NCI-H2196 treated with DMSO at 0.1 percent for 48 hours (cell line): ENCODE data around the gene PTDSS2.

ENCODE experiments used
- DNase-seq: peaks from one replicate; lab custom pipeline; 2025; ENCODE audit not compliant: unreplicated experiment; lab: John Stamatoyannopoulos, UW

PTDSS2 gene

GRCh38 chr11:445765-446588 is 4.1 kb upstream of the PTDSS2 start:
- DNase-seq: no peak

- DNase-seq: peak; percentile 53
These were observed 3.2 kb upstream of the PTDSS2 start for GRCh38 chr11:446891-447290.

- DNase-seq: peak; percentile 96
These were observed 2.0 kb upstream of the PTDSS2 start for GRCh38 chr11:447923-448731.

GRCh38 chr11:450809-451451 is 851 bp downstream of the PTDSS2 start:
- DNase-seq: no peak

- DNase-seq: no peak
These were observed 1.7 kb downstream of the PTDSS2 start for GRCh38 chr11:451738-452137.

- DNase-seq: no peak
These were observed 2.2 kb downstream of the PTDSS2 start for GRCh38 chr11:452203-452744.

GRCh38 chr11:452916-453527 is 2.9 kb downstream of the PTDSS2 start:
- DNase-seq: no peak

- no peak for DNase-seq
These were observed 3.5 kb downstream of the PTDSS2 start for GRCh38 chr11:453564-453963.

- DNase-seq: no peak
These were observed 4.0 kb downstream of the PTDSS2 start for GRCh38 chr11:454043-454442.

GRCh38 chr11:454801-455565 is 4.9 kb downstream of the PTDSS2 start:
- no peak for DNase-seq

- DNase-seq: no peak
These were observed 5.6 kb downstream of the PTDSS2 start for GRCh38 chr11:455566-456147.

GRCh38 chr11:456533-456932 is 6.5 kb downstream of the PTDSS2 start:
- no peak for DNase-seq

- DNase-seq: no peak
These were observed 7.2 kb downstream of the PTDSS2 start for GRCh38 chr11:457111-457760.

- no peak for DNase-seq
These were observed 9.6 kb downstream of the PTDSS2 start for GRCh38 chr11:459511-460220.

GRCh38 chr11:460331-461199 is 10.5 kb downstream of the PTDSS2 start:
- no peak for DNase-seq

- no peak for DNase-seq
These were observed 11.5 kb downstream of the PTDSS2 start for GRCh38 chr11:461626-462025.

GRCh38 chr11:462107-462890 is 12.2 kb downstream of the PTDSS2 start:
- DNase-seq: no peak
